Cardiac muscle cell (in vitro differentiated cells and primary cell): Measurements from ENCODE around the gene PRRG4. TPM values are rescaled to one million over a fixed set of nuclear protein-coding genes. Genes with fewer than 3 reads are reported as not detected.

Experiments
- DNase-seq, 2 donors: peaks; one replicate each; pipeline versions ENCODE4 v3.0.0 to v3.0.0-alpha.2; 2010 to 2017; ENCODE audit warnings: low read depth in 1 of 2, low spot score in 1 of 2
- H3K27ac ChIP-seq: fragments of 200-600 bp; sonication (generic); 2 replicates; pipeline ENCODE4 v1.5.1; 2016
- H3K27me3 ChIP-seq: fragments of 200-600 bp; sonication (generic); 2 replicates; pipeline ENCODE4 v1.6.0; 2016; ENCODE audit warnings: control low read depth
- H3K36me3 ChIP-seq: fragments of 200-600 bp; sonication (generic); 2 replicates; pipeline ENCODE4 v1.5.1; 2016; ENCODE audit warnings: control low read depth
- H3K4me1 ChIP-seq: fragments of 200-600 bp; sonication (generic); 2 replicates; pipeline ENCODE4 v1.8.1; 2017; ENCODE audit warnings: low read depth, mild to moderate bottlenecking, mixed run types
- H3K4me3 ChIP-seq: fragments of 200-600 bp; sonication (generic); 2 replicates; pipeline ENCODE4 v1.5.1; 2016; ENCODE audit warnings: mild to moderate bottlenecking
- H3K9me3 ChIP-seq: fragments of 200-600 bp; sonication (generic); 2 replicates; pipeline ENCODE4 v1.5.1; 2017; ENCODE audit warnings: low read depth, mild to moderate bottlenecking, control low read depth
- CTCF ChIP-seq: IDR thresholded peaks from 2 replicates; pipeline ENCODE4 v1.5.1; 2012; ENCODE audit warnings: low read depth, mild to moderate bottlenecking, low read length
- polyA plus RNA-seq: library from polyadenylated mRNA; unstranded; fragments of >200 nt; fragmentation: Nextera tagmentation; extraction: Ambion mirVana; gene quantifications from 2 replicates; pipeline ENCODE4 v1.2.1, GENCODE V29; 2016
- total RNA-seq: library from RNA; depleted of rRNA; stranded (reverse); fragments of >200 nt; gene quantifications from 2 replicates; pipeline ENCODE4 v1.2.3, GENCODE V29; 2016

PRRG4 gene
- total and polyA plus RNA-seq, 2 experiments from 2014 or later, result not detected

- no peak for TF ChIP-seq CTCF
- Histone ChIP-seq H3K4me1 (no peaks in the 10 kb centered on the region), H3K36me3 (no peaks in the 10 kb centered on the region), H3K9me3 (no peaks in the 10 kb centered on the region), H3K27me3 (no peaks in the 10 kb centered on the region), H3K4me3 (no peak overlapping the region), H3K27ac (no peak overlapping the region)
- DNase-seq, result no peak
These were observed 12.4 kb upstream of the PRRG4 start for GRCh38 chr11:32817181-32817851.

- Histone ChIP-seq H3K36me3 (no peaks in the 10 kb centered on the region), H3K27me3 (no peaks in the 10 kb centered on the region), H3K4me3 (no peak overlapping the region), H3K9me3 (no peaks in the 10 kb centered on the region), H3K27ac (no peak overlapping the region), H3K4me1 (no peaks in the 10 kb centered on the region)
- no peak for DNase-seq
- no peak for TF ChIP-seq CTCF
These were observed 11.9 kb upstream of the PRRG4 start for GRCh38 chr11:32817852-32818183.

- Histone ChIP-seq H3K27ac (no peak overlapping the region), H3K36me3 (no peaks in the 10 kb centered on the region), H3K27me3 (no peaks in the 10 kb centered on the region), H3K9me3 (no peaks in the 10 kb centered on the region), H3K4me3 (no peak overlapping the region), H3K4me1 (no peaks in the 10 kb centered on the region)
- no peak for TF ChIP-seq CTCF
- DNase-seq, result no peak
These were observed 10.5 kb upstream of the PRRG4 start for GRCh38 chr11:32819187-32819586.

- no peak for DNase-seq
- H3K4me1 ChIP-seq, result no peaks in the 10 kb centered on the region
These were observed 9.2 kb upstream of the PRRG4 start for GRCh38 chr11:32820497-32820896.

GRCh38 chr11:32821517-32821916, 8.2 kb upstream of the PRRG4 start:
- no peaks in the 10 kb centered on the region for H3K27me3 ChIP-seq
- no peak for TF ChIP-seq CTCF

More at GRCh38 chr11:32820497-32820896, 9.2 kb upstream of the PRRG4 start:
- H3K27ac ChIP-seq, result no peak overlapping the region
- H3K27me3 ChIP-seq, result no peaks in the 10 kb centered on the region
- H3K36me3 ChIP-seq, result no peaks in the 10 kb centered on the region
- H3K9me3 ChIP-seq, result no peaks in the 10 kb centered on the region
- no peak for TF ChIP-seq CTCF
- no peak overlapping the region for H3K4me3 ChIP-seq

More at GRCh38 chr11:32821517-32821916, 8.2 kb upstream of the PRRG4 start:
- no peak for DNase-seq
- H3K9me3 ChIP-seq, result no peaks in the 10 kb centered on the region
- H3K27ac ChIP-seq, result no peak overlapping the region
- H3K4me3 ChIP-seq, result no peak overlapping the region
- H3K36me3 ChIP-seq, result no peaks in the 10 kb centered on the region
- no peaks in the 10 kb centered on the region for H3K4me1 ChIP-seq
